NCI-H2081 (cell line): ENCODE measurements around the gene MAPK10.

ENCODE experiments used
- DNase-seq, 2 experiments: peaks; one replicate each; lab custom pipeline; 2025; lab: John Stamatoyannopoulos, UW

Gene MAPK10

DNA sequence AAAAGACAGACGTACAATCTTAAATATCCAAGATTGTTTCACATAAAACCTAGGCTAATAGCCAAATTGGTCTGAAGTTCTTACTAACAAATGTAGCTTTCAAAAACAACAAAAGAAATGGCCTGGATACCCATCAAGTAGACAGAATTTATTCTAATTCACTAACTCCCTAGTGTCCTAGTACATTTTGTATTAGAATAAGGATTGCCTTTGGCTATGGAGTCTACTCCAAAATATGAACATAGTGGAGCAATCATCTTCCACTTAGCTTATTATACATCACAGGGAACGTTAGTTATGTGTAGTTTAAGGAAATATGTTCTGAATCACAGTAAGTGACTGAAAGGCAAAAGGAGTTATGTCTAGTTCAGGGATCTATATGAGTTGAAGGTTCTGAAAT, 81.7 kb downstream of the MAPK10 start:
- no peak for DNase-seq

DNA sequence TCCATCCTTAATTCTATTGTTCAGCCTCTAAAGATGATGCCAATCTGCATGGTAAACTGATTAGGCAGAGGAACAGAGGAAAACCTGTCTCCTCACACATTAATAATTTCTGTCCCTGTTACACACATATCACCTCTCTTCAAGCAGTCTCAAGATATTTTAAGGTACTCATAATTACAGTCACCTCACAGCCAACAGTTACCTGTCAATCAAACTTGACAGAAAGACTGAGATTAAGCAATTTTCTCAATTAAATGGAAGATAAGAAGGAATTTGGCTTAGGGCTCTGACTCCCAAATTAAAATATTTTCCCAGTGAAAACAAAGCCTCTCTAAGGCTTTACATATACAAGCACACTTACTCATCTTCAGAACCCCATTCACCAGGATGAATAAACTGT, 85.2 kb downstream of the MAPK10 start:
- DNase-seq: no peak

DNA sequence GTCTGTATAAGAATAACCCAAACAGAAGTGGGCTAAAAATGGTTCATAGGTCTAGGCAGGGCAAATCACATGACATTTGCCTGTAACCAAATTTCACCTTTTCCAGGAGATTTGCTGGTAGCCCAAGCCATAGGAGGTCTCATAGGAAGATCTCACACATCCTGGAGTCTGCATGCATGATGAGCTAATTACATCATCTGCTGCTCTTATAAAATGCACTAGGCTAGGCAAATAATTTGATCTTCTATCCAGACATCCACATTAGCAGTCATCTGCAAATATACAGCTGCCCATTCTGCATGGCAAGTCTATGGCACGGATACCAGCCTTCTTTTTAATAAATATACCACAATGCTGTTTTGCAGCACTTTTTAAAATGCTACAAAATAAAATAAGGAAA, 87.2 kb downstream of the MAPK10 start:
- peak in 1 of 2 experiments; percentile 5 for DNase-seq

DNA sequence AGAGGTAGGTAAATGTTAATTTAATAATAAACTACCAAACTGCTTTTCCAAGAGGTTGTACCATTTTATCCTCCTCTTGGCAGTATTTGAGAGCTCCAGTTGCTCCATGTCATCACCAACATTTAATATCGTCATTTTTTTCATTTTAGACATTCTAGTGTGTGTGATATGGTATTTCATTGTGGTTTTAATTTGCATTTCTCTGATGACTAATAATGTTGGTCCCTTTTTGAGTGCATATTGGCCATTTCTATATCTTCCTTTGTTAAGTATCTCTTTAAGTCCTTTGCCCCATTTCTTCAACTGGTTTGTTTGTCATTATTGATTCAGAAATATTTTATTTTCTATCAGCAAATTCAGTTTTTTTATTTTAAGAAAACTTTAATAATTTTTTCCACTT, 88.8 kb downstream of the MAPK10 start:
- DNase-seq: no peak

DNA sequence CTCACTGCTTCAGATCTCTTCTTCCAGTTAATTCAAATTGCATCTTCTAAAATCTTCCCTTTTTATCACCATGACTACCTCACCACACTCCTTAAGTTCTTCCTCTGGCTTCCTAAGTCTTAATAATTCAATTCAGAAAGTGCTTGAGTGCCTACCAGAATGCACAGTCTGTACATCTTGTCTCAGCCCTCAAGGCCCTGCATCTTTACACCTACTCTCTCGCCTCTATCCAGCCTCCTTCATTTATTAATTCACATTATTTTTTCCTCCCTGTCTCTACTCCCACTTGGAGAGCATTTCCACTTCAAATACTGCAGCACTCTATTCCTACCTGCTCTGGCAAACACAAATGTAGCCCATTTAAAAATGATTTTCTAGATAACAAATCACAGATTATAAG, 90.5 kb downstream of the MAPK10 start:
- DNase-seq: no peak

DNA sequence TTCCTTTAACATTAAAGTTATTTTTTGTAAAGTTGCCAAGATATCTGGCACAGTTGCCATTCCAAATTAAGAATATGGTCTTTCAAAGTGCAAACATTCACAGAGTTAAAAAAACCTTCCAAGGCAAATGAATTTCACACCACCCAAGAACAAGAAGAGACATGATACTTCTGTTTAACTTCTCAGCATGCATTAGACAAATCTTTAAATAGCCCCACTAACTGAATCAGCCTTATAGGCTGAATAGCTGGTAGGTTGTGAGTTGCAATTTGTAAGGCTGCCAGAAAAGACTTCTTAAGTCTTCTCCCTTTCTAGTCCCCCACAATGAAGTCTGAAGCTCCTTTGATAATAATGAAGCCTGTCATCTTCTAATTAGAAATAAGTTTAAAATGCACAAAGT, 95.6 kb downstream of the MAPK10 start:
- DNase-seq: no peak

DNA sequence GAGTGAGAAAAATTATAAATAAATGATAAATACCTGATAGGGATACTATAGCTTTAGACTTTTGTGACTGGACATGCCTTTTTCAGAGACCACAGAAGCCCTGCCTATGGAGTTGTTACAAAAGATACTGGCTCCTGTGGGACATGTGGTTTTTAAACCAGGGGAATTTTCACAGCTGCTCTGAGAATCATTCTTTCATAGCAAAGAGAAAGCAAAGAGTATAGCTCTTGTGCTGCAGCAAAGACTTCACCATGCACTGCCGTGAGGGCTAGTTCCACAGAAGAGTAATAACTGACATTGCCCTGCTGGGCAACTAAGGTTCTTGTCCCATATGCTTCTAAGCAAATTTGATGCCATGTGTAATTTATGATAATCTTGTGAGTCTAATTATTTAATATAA, 98.2 kb downstream of the MAPK10 start:
- DNase-seq: no peak

DNA sequence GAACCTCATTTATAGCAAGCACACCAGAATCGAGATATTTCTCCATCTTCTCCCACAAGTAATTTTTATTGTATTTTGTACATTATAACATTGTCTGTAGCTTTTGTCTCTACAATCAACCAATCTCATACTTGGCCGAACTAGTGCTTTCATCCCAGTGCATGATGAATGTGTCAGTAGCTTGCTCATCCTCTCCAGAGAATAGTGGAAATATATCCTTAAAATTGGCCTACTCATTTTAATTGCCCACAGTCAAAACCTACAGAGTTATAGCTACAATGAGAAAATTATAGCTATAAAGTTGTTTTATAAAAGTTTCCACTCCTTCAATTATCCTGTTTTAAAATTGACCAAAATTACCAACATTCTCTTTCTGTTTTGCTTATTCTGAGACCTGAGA, 103.8 kb downstream of the MAPK10 start:
- DNase-seq: no peak

DNA sequence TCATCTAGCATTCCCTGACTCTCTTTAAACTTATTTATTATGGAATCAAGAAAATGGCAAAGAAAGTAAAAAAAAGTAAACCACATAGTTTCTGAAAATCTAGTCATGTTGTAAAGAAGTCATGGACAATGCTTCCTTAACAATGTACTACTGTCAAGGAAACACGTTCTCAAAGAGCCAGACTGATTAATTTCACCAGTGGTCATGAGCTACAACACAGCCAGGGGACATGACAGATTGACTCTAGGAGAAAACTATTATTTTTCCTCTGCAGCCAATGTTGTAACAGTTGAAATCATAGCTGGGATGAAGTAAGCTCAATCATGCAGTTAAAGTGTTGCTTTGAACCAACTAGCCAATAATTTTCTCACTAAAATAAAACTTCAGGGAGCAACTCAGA, 109.2 kb downstream of the MAPK10 start:
- no peak for DNase-seq

DNA sequence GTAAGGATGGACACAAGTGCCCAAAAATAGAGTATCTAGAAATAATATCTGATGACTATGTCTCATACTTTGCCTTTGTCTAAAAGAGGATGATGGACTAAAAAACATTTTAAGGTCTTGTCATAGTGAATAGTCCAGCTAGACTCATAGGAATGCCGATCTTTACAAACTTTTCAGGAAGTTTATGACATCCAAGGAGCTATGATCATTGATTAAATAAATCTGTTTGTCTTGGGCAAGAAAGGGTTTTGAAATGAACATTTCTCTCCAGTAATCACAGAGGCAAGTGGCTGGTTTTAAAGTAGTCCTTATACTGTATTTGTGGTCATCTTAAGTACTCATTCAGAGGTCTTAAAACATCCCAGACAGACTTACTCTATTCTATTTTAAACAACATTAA, 109.8 kb downstream of the MAPK10 start:
- DNase-seq: no peak

DNA sequence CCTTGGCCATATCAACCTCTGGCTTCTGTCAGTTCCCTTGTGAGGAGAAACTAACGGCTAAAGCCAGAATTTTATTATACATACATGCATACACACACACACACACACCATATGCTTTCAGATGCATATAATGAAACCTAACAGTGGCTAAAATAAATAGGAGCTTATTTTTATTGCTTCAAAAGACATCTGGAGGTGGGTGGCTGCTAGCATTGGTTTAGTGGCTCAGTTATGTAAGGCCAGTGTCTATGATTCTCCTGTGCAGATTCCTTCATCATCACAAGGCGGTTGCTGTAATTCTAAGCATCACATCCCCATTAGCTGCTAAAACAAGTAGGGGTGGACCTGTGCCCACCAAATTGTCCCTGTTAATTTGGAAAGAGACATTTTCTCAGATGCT, 110.8 kb downstream of the MAPK10 start:
- no peak for DNase-seq

DNA sequence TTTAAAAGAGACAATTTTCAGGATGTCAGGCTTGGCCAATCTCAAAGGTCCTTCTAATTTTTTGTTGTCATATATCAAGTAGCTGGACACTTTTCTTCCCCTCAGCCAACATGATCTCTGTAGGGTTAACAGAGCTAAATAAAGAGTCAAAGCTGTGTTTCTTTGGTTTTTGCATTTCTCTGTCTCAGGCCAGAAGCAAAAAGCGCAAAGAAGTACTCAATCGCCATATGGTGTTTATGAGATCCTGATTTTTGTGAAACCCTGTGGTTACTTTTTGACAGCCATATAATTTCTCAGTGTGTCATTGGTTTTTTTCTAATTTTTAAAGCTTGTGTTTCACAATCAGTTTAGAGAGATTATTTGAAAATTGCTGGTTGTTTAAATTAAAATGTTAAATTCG, 111.9 kb downstream of the MAPK10 start:
- no peak for DNase-seq

DNA sequence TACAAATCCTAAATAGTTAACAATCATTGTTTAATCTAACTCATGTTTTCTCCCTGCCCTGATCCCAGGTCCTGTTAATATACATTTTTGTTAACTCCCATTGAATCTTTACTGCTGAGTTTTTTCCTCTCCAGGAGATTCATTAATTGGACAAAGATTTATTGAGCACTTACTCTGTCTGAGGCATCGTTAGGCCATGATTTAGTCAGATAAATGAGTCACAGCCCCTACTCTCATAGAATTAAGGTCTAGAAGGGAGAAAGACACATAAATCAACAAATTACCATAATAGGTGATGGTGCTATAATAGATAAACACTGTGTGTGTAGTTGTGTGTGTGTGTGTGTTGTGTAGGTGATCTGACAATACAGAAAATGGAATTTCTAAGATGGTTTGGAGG, 112.5 kb downstream of the MAPK10 start:
- no peak for DNase-seq

DNA sequence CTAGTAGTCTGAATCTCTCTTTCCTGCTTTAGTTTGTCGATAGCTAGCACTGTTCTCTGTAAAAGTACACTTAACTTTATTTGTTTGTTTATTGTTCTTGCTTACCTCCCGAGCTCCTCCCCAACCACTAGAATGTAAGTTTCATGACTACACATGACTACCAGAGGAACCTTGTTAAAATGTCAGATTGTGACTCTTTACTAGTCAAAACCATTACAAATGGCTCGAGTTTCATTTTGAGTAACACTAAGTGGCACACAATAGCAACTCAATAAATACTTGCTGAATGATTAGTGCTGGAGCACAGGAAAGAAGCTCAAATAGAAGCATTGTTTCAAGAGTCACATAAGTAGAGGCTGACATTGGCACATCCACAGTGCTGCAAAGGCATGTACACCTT, 116.1 kb downstream of the MAPK10 start:
- DNase-seq: no peak

DNA sequence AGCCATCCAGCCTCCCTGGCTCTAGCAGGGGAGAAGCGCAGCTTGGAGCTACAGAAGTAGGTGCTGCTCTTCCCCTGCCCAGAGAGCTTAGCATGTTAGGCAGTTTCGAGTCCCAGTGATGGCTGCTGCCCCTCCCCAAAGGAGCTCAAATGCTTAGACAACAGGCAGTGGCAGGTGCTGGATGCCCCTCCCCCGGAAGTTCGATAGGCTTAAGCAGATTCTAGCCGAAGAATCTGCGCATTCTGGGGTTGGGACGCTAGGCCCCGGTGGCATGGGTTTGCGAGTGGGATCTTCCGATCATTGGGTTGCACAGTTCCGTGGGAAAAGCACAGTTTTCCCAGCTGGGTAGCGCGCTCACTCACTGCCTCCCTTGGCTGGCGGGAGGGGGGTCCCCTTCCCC, 117.2 kb downstream of the MAPK10 start:
- DNase-seq: no peak

DNA sequence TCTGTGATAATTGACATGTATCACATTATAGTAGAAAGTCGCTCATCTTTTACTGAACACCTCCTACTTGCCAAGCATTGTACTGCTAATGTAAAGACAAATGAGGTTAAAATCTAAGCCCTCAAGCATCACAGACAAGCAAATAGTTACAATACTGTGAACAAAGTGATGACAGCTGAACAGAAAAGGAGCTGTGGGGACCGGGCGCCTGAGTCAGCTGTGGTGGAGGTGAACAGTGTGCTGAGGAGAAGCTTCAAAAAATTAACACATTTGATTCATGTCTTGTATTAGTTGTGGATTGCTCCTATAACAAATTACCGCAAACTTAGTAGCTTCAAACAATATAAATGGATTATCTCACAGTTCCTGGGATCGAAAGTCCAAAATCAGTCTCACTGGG, 124.3 kb downstream of the MAPK10 start:
- no peak for DNase-seq

DNA sequence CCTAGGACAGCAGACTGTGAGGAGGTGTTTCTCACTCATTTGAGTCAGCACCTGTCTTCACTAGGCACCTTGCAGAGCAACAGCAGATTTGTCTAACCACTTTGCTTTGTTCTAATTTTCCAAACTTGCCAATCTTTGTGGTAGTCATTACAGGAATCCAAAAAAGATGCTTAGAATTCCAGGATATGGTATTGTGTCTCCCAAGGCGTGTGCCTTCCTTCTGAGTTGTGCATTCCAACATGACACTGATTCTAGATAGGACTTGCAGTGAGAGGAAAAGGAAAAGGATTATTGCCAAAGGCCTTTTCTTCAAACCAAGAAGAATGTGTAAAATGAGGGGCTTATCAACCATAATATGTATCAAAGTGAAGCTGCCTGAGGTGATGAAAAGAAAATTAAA, 126.2 kb downstream of the MAPK10 start:
- DNase-seq: no peak

DNA sequence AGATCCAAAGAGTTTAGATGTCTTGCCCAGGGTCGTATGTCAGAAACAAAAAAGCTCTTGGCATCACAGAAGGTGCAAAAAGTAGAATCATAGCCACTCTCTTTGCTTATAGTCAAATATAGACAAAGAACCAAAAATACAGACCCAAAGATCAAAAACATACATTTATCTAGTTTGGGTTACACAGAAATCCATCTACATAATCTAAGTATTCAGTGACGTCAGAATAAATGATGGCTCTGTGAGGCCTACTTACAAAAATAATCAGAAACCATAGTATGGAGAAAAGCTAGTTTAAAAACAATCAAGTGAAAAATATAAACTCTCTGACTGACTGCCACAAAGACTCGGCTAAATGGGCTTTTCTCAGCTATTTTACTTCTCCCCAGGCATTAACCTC, 126.8 kb downstream of the MAPK10 start:
- DNase-seq: no peak

DNA sequence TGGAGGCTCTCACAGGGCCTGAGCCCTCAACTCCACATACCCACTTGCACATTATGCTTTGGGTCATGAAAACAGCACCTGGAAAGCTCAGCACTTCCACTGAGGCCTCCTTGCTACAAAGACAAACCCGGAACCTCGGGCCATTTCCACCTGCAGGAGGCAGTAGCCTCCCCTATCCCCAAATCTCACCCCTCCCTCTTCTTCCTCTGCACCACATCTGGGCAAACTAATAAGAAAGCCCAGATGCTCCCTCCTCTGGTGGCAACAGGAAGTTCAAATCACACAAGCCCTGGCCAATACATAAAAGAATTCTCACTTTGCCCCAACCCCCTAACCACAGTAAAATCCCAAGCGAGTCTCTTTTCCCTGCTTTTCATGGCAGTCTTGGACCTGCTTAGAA, 136.4 kb downstream of the MAPK10 start:
- no peak for DNase-seq

DNA sequence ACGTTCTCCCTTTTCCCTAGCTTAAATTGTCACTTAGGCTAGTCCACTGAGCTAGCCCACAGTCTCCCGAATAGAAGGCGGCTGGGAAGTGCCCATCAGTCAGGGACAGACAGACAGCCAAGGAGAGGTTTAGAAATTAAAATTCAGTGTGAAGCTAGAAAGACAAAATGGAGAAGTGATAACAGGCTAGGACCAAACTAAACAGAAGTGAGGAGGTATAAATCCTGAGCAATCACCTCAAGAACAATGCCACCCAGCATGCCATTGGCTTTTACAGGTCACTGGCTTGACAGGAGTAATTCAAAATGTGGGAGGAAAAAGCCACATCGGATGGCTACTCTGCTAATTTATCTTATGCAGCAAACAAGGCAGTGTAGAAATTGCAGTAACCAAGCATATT, 138.9 kb downstream of the MAPK10 start:
- DNase-seq: peak in 1 of 2 experiments; percentile 3

DNA sequence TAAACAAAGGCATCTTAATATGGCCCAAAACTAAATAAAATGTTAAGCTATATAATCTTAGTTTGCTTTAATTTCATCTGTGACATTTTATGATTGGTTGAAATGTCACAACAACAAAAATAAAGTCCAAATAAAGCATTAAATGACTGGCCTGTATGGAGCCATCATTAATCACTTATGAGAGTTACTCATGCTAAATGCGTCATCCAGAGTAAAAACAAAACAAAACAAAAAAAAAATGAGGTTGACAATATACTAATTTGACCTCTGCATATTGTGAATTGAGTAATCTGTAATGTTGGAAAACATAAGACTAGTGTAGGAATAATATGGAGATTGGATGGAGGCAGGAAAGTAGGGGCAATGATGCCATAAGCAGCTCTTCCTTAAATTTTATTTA, 139.7 kb downstream of the MAPK10 start:
- DNase-seq: no peak

DNA sequence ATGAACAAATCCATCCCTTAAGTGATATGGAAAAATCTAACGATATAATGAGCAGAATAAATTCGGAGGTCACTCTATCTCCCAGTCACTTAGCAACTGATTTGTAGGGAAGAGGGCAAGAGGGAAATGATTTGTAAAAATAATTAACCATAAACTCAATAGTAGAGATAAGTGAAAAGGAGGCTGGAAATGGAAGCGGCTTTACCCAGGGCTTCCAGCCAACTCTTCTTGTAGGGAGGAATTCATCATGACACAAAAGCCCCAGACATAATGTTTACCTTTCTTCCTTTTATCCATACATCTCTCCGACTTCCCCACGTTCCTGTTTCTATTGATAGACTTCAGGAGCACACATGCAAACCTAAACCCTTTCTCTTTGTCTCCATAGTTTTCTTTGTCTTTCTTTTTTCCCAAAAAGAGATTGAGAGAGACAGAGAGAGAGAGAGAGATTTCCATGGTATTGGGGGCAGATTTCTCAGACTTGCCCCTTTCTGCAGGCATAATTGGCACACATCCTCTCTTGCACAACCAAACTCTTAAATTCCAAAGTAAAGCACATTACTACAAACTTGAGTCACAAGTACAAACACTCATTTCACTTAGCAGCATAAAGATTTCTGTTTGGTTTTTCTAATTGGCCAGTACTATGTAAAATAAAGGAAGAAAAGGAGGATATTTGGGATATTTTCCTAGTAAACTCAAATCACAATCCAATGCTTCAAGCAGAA, 140.9 kb downstream of the MAPK10 start:
- peak; percentile 2 to 41 for DNase-seq

DNA sequence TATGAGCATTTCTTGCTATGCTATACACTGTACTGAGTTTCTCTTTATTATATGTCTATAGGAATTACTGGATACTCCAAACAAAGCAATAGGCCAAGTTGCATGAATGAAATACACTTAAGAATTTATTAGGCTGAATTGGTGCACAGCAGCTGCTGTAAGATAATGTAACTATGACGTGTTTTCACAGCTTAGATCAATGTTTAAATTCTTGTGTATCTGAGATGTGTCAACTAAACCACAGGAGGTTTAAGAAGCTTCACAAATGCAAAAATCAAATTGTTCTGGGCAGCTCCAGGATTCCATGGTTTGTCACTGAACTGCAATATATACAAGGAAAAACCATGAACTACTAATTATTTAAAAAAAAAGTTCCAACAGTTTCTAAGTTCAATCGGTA, 156.7 kb downstream of the MAPK10 start:
- DNase-seq: no peak

DNA sequence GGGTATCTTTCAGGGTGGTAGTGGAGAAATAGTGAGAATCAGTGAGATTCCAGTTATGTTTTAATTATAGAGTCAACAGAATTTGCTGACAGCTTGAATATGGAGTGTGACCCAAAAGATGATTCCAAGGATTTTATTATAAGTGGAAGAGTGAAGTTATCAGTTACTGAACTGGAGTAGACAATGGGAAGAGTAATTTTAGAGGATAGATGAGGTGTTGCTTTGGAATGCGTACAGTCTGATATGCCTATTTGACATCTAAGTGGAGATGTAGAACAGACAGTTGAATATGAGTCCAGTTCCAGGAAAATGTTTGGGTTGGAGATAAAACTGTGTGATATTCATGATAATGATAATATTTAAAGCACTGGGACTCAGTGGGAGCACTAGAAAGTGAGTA, 174.2 kb downstream of the MAPK10 start:
- no peak for DNase-seq

DNA sequence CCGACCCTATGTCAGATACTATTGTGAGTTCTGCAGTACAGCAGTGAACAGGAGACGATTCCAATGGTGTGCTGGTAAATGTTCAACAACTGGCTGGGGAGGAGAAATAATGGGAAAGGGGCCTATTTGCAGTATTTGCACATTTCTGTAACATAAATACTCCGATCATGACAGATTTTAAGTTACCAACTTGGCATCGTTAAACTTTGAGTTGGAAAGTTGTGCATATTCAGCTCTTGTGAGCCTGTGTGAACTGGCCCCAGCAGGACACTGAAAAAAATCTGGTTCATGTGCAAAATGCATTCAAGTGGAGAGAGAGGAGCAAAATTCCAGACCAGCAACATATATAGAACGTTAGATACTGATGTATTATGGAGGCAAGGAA, 175.0 kb downstream of the MAPK10 start:
- no peak for DNase-seq
